B cell (primary cell): ENCODE results near the gene MARF1. TPM values are rescaled to one million over a fixed set of nuclear protein-coding genes. Genes with fewer than 3 reads are reported as not detected.

Experiments
- ATAC-seq: fragments of 200-7000 bp; cut with Tn5 transposase; one replicate; pipeline ENCODE4 v1.10.0; 2021; ENCODE audit warnings: low read depth, mild to moderate bottlenecking, moderate number of reproducible peaks, moderate library complexity
- CTCF ChIA-PET: fragments of 350-600 bp; sonication (Branson Sonifier 250); formaldehyde crosslinking; loops from one replicate; lab custom pipeline; 2021; ENCODE audit warnings: antibody characterized with exemption, inconsistent platforms; lab: Charles Lee
- POLR2A ChIA-PET: fragments of 350-600 bp; sonication (Branson Sonifier 250); formaldehyde crosslinking; loops from one replicate; lab custom pipeline; 2021; ENCODE audit warnings: antibody characterized with exemption; lab: Charles Lee
- DNase-seq: peaks from one replicate; pipeline ENCODE4 v3.0.0; 2013
- H2AFZ ChIP-seq: 2 replicates; pipeline ENCODE4 v1.6.1; 2012; ENCODE audit warnings: mild to moderate bottlenecking, low read depth, low read length; ENCODE audit not compliant: insufficient read depth, poor library complexity, severe bottlenecking
- H3K27ac ChIP-seq, 2 donors: 1 replicate in 1 of 2; 2 replicates in 1 of 2; pipeline ENCODE4 v1.5.1; 2012 to 2013; ENCODE audit warnings: low read length in 2 of 2, mild to moderate bottlenecking in 2 of 2, moderate library complexity in 1 of 2
- H3K27me3 ChIP-seq, 4 experiments: fragments of 200-600 bp in 1 of 4; sonication (generic) in 1 of 4; replicated peaks in 1 of 4; 1 replicate in 2 of 4; 2 replicates in 2 of 4; pipeline versions ENCODE4 v1.6.1 to v1.7.0; 2013 to 2016; ENCODE audit warnings: low read length in 3 of 4, mild to moderate bottlenecking in 2 of 4, mixed read lengths in 1 of 4, moderate library complexity in 1 of 4; ENCODE audit not compliant: insufficient read depth in 4 of 4, control insufficient read depth in 3 of 4; ENCODE audit errors: control extremely low read depth in 1 of 4
- H3K36me3 ChIP-seq, 2 experiments: replicated peaks in 1 of 2; 1 replicate in 1 of 2; 2 replicates in 1 of 2; pipeline versions ENCODE4 v1.6.1 to v1.7.1; 2013; ENCODE audit warnings: low read length in 1 of 2; ENCODE audit not compliant: insufficient read depth in 2 of 2, control insufficient read depth in 1 of 2; ENCODE audit errors: control extremely low read depth in 1 of 2, extremely low read depth in 1 of 2
- H3K4me1 ChIP-seq, 2 donors: fragments of 200-600 bp in 1 of 2; sonication (generic) in 1 of 2; 1 replicate in 1 of 2; 2 replicates in 1 of 2; pipeline versions ENCODE4 v1.5.1 to v1.6.1; 2013 to 2017; ENCODE audit warnings: low read length in 2 of 2; ENCODE audit not compliant: control insufficient read depth in 2 of 2, insufficient read depth in 2 of 2
- H3K4me2 ChIP-seq: replicated peaks from 2 replicates; pipeline ENCODE3; 2012; ENCODE audit warnings: mild to moderate bottlenecking, low read depth, low read length; ENCODE audit not compliant: poor library complexity, severe bottlenecking
- H3K4me3 ChIP-seq, 5 experiments: fragments of 200-600 bp in 1 of 5; sonication (generic) in 1 of 5; 1 replicate in 3 of 5; 2 replicates in 2 of 5; pipeline versions ENCODE4 v1.5.1 to v1.7.0; 2011 to 2016; ENCODE audit warnings: low read length in 4 of 5, mild to moderate bottlenecking in 4 of 5, low read depth in 2 of 5, control low read depth in 1 of 5, moderate library complexity in 1 of 5; ENCODE audit not compliant: insufficient read depth in 1 of 5; ENCODE audit errors: control extremely low read depth in 1 of 5, extremely low read depth in 1 of 5
- H3K79me2 ChIP-seq: fragments of 200-600 bp; sonication (generic); one replicate; pipeline ENCODE4 v1.6.0; 2016; ENCODE audit warnings: low read length; ENCODE audit not compliant: control insufficient read depth, insufficient read depth
- H3K9ac ChIP-seq: fragments of 200-600 bp; sonication (generic); 2 replicates; pipeline ENCODE4 v1.6.1; 2017; ENCODE audit warnings: mild to moderate bottlenecking, low read length, moderate library complexity
- H3K9me3 ChIP-seq, 3 donors: one replicate each; pipeline versions ENCODE4 v1.6.1 to v1.7.1; 2013; ENCODE audit warnings: low read length in 2 of 3; ENCODE audit not compliant: control insufficient read depth in 2 of 3, insufficient read depth in 1 of 3; ENCODE audit errors: control extremely low read depth in 1 of 3
- H4K20me1 ChIP-seq: 2 replicates; pipeline ENCODE4 v1.6.0; 2012; ENCODE audit warnings: mild to moderate bottlenecking, low read length; ENCODE audit not compliant: insufficient read depth, control insufficient read depth, poor library complexity, severe bottlenecking
- H3K27ac Mint-ChIP-seq: one replicate; pipeline ENCODE4 v1.8.0; 2021; ENCODE audit warnings: mixed read lengths
- H3K27me3 Mint-ChIP-seq: one replicate; pipeline ENCODE4 v1.8.0; 2021; ENCODE audit warnings: mixed read lengths
- H3K4me1 Mint-ChIP-seq: one replicate; pipeline ENCODE4 v1.8.0; 2021; ENCODE audit warnings: mixed read lengths
- H3K4me3 Mint-ChIP-seq: one replicate; pipeline ENCODE4 v1.8.0; 2021; ENCODE audit warnings: mixed read lengths
- H3K9me3 Mint-ChIP-seq: one replicate; pipeline ENCODE4 v1.8.0; 2022; ENCODE audit warnings: mixed read lengths; ENCODE audit not compliant: insufficient read depth
- CTCF ChIP-seq: fragments of 200-600 bp; IDR thresholded peaks from one replicate; pipeline ENCODE4 v1.8.0; 2022; ENCODE audit warnings: antibody characterized with exemption, mild to moderate bottlenecking
- EZH2 ChIP-seq: IDR thresholded peaks from 2 replicates; pipeline ENCODE4 v1.6.1; 2012; ENCODE audit warnings: borderline replicate concordance, low read depth, mild to moderate bottlenecking, moderate library complexity, low read length; ENCODE audit not compliant: insufficient read depth, poor library complexity, severe bottlenecking
- WGBS: methylation state at CpG from one replicate; pipeline ENCODE4 v1.1.5; 2013; ENCODE audit warnings: missing lambda C conversion rate; ENCODE audit not compliant: insufficient coverage; 5-methylcytosine and 5-hydroxymethylcytosine counted together
- intact Hi-C: fragments of 100-400 bp; cut with micrococcal nuclease; formaldehyde crosslinking; loops from one replicate; pipeline ENCODE4 v1.10.0; 2022
- polyA plus RNA-seq: library from polyadenylated mRNA; depleted of rRNA; stranded (reverse); fragments of >200 nt; gene quantifications from 2 replicates; pipeline ENCODE4 v1.2.3, GENCODE V29; 2012
- total RNA-seq, 2 donors: library from RNA; stranded (reverse); fragments of 120-200 nt in 1 of 2; gene quantifications; 1 replicate in 1 of 2; 2 replicates in 1 of 2; pipeline versions ENCODE4 v1.2.3 to v1.2.4, GENCODE V29; 2013 to 2022

The MARF1 gene
- total and polyA plus RNA-seq, 2 donors (not counting 1 experiment from before 2014, with no cell fraction given): 68.0 to 366 TPM

GRCh38 chr16:15644267-15644961 is 1.5 kb upstream of the MARF1 start:
- ATAC-seq (no peak), DNase-seq (no peak)
- Histone ChIP-seq H3K36me3 (no peaks in the 10 kb centered on the region), H3K4me3 (peak overlapping the region in 1 of 5 experiments; percentile 88), H2AFZ (no peak overlapping the region), H3K27ac (peak overlapping the region; percentile 93 to 100), H3K4me2 (peak overlapping the region; percentile 71), H3K9ac (no peak overlapping the region), H4K20me1 (no peaks in the 10 kb centered on the region), H3K4me1 (peaks cover 34 to 37% of the 10 kb centered on the region in 2 donors), H3K79me2 (peaks cover 38% of the 10 kb centered on the region), H3K27me3 (no peaks in the 10 kb centered on the region), H3K9me3 (no peaks in the 10 kb centered on the region)
- Mint-ChIP-seq H3K4me3 (peak overlapping the region; percentile 95), H3K27me3 (no peaks in the 10 kb centered on the region), H3K4me1 (peaks cover 41% of the 10 kb centered on the region), H3K9me3 (no peaks in the 10 kb centered on the region), H3K27ac (peak overlapping the region; percentile 78)
- intact Hi-C loops: loop anchor here (5.0 kb wide), 1 partner anchor 58 kb away; no protein-coding TSS in a partner anchor
- POLR2A ChIA-PET: interaction anchor here (2.9 kb wide), 1 partner anchor 15 kb away, joined by 17 read pairs; no protein-coding TSS in a partner anchor
- no peak for TF ChIP-seq EZH2
- no peak for TF ChIP-seq CTCF
- CTCF ChIA-PET: interaction anchor here (0.7 to 4.2 kb wide), 8 partner anchors 9 to 218 kb away, joined by 3 to 57 read pairs (median 15); no protein-coding TSS in a partner anchor
- 80% methylated on average over 1 of the region's 9 CpGs for WGBS

- CTCF ChIA-PET: interaction anchor here (0.7 to 4.2 kb wide), 10 partner anchors 8 to 217 kb away, joined by 3 to 57 read pairs (median 13); no protein-coding TSS in a partner anchor
- no peak for ATAC-seq
- Mint-ChIP-seq H3K27me3 (no peaks in the 10 kb centered on the region), H3K9me3 (no peaks in the 10 kb centered on the region), H3K27ac (peak overlapping the region; percentile 98), H3K4me1 (peaks cover 44% of the 10 kb centered on the region), H3K4me3 (peak overlapping the region; percentile 95)
- TF ChIP-seq EZH2 (no peak), CTCF (no peak)
- POLR2A ChIA-PET: interaction anchor here (2.7 to 2.9 kb wide), 2 partner anchors 15 to 52 kb away, joined by 17 to 33 read pairs; no protein-coding TSS in a partner anchor
- peak overlapping the region; percentile 51 for H2AFZ ChIP-seq
- no peaks in the 10 kb centered on the region for H3K9me3 ChIP-seq
- no peaks in the 10 kb centered on the region for H4K20me1 ChIP-seq
- DNase-seq: no peak
- no peaks in the 10 kb centered on the region for H3K27me3 ChIP-seq
- H3K9ac ChIP-seq: peak overlapping the region; percentile 90
- 0% methylated on average over 1 of the region's 4 CpGs for WGBS
- H3K27ac ChIP-seq: peak overlapping the region; percentile 93 to 100
- peaks cover 0 to 4% of the 10 kb centered on the region in 2 experiments for H3K36me3 ChIP-seq
- intact Hi-C loops: loop anchor here (5.0 kb wide), 1 partner anchor 58 kb away; no protein-coding TSS in a partner anchor
- peaks cover 36% of the 10 kb centered on the region for H3K79me2 ChIP-seq
- H3K4me3 ChIP-seq: peak overlapping the region; percentile 59 to 96 (median 88)
- peak overlapping the region; percentile 71 for H3K4me2 ChIP-seq
- H3K4me1 ChIP-seq: peaks cover 34 to 40% of the 10 kb centered on the region in 2 donors
Observed at GRCh38 chr16:15643946-15644250, 944 bp upstream of the MARF1 start.
